Gastrocnemius medialis (tissue), 4 donors: ENCODE results near the gene AMACR.

ENCODE experiments used
- POLR2A ChIP-seq, 2 donors: fragments of 450-650 bp; IDR thresholded peaks; one replicate each; pipeline ENCODE4 v1.6.1; 2017; ENCODE audit warnings: antibody characterized with exemption in 2 of 2, mild to moderate bottlenecking in 2 of 2, moderate library complexity in 2 of 2
- TF ChIP-seq, protein P1 (sequence below), 5 experiments: fragments of 450-650 bp in 3 of 5; fragments of 200-600 bp in 2 of 5; sonication (generic) in 2 of 5; IDR thresholded peaks in 4 of 5; conservative IDR thresholded peaks in 1 of 5; 1 replicate in 4 of 5; 2 replicates in 1 of 5; pipeline ENCODE4 v1.5.1; 2016 to 2019; ENCODE audit warnings: antibody characterized with exemption in 5 of 5, mild to moderate bottlenecking in 3 of 5, moderate library complexity in 3 of 5

DNA sequence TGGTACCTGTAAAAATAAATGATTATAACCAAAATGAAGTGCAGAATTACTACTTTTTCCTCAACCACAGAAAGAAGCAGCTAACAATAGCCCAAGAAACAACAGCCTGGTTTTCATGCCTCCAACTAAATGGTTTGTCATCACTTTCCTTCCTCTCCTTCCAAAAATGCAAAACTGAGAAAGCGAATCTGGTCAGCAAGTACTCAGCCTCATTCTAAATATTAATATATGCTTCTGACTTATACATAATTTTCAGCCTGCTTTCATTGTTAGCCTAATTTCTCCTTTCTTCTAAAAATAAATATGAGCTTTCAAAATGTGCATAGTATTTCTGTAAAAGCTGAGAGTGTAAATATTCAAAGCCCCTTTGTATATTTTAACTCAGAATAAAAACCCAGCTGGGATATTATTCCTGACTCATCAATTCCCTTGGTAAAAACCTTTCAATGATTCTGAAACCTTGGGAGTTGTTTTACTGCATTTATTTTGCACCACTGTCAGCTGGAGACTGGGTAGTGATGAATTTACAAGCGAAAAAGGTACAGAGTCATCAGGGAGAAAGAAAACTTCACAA is 50.2 kb downstream of the AMACR start:
- no peak for TF ChIP-seq POLR2A (IDR thresholded peaks at IDR 0.05)
- TF ChIP-seq, protein P1, sequence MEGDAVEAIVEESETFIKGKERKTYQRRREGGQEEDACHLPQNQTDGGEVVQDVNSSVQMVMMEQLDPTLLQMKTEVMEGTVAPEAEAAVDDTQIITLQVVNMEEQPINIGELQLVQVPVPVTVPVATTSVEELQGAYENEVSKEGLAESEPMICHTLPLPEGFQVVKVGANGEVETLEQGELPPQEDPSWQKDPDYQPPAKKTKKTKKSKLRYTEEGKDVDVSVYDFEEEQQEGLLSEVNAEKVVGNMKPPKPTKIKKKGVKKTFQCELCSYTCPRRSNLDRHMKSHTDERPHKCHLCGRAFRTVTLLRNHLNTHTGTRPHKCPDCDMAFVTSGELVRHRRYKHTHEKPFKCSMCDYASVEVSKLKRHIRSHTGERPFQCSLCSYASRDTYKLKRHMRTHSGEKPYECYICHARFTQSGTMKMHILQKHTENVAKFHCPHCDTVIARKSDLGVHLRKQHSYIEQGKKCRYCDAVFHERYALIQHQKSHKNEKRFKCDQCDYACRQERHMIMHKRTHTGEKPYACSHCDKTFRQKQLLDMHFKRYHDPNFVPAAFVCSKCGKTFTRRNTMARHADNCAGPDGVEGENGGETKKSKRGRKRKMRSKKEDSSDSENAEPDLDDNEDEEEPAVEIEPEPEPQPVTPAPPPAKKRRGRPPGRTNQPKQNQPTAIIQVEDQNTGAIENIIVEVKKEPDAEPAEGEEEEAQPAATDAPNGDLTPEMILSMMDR (IDR thresholded peaks at IDR 0.05 in 4 of 5, conservative IDR thresholded peaks at IDR 0.05 in 1 of 5): no peak
